ENCODE measurements around the gene TTLL5.

GRCh38 chr14:75647640-75648039, 13.4 kb upstream of the TTLL5 start:
- TF ChIP-seq CTCF (IDR thresholded peaks at IDR 0.05; ENCODE audit: low read depth, low read length, poor library complexity, severe bottlenecking) (no peak), EZH2phosphoT487 (IDR thresholded peaks at IDR 0.05; ENCODE audit: borderline replicate concordance, low read length) (no peak)

Measured in DOHH2 (cell line).